GM12878 (cell line): ENCODE results near the gene PTPRN2. TPM values are rescaled to one million over a fixed set of nuclear protein-coding genes. Genes with fewer than 3 reads are reported as not detected.

ENCODE experiments used
- ATAC-seq: fragments of 200-7000 bp; cut with Tn5 transposase; 3 replicates; pipeline ENCODE4 v1.9.1; 2020; ENCODE audit warnings: mild to moderate bottlenecking, moderate library complexity
- BruUV-seq: library from RNA; stranded (reverse); fragments of 400-500 nt; replicated peaks from 2 replicates; lab custom pipeline; 2021; lab: Mats Ljungman, UMichigan
- CTCF ChIA-PET: fragments of 300-600 bp; sonication (Branson Sonifier 250); formaldehyde crosslinking; extraction: SDS; loops from one replicate; lab custom pipeline; 2021; ENCODE audit warnings: inconsistent platforms; lab: Yijun Ruan, JAX
- POLR2A ChIA-PET: fragments of 350-600 bp; formaldehyde crosslinking; extraction: SDS; loops from one replicate; lab custom pipeline; 2021; ENCODE audit warnings: inconsistent platforms; lab: Charles Lee
- RAD21 ChIA-PET: fragments of 300-600 bp; sonication (Branson Sonifier 250); formaldehyde crosslinking; loops from one replicate; lab custom pipeline; 2023; ENCODE audit warnings: antibody characterized with exemption; ENCODE audit not compliant: unreplicated experiment; lab: Charles Lee
- SMC1A ChIA-PET: fragments of 300-600 bp; sonication (Branson Sonifier 250); formaldehyde crosslinking; loops from one replicate; lab custom pipeline; 2023; ENCODE audit not compliant: unreplicated experiment, uncharacterized antibody; lab: Charles Lee
- DNase-seq: peaks from one replicate; pipeline ENCODE4 v3.0.0-alpha.2; 2011; ENCODE audit warnings: low read depth, low spot score
- FAIRE-seq: peaks from 3 replicates; lab custom pipeline; 2011; peaks lifted over from hg19 to GRCh38; lab: Jason Lieb, UNC
- H2AFZ ChIP-seq: 2 replicates; pipeline ENCODE4 v1.6.0; 2011; ENCODE audit warnings: low read depth, low read length, control low read depth; ENCODE audit not compliant: control insufficient read depth
- H3K27ac ChIP-seq: 2 replicates; pipeline ENCODE4 v1.5.1; 2011; ENCODE audit warnings: control low read depth; ENCODE audit not compliant: control insufficient read depth, insufficient read depth
- H3K27me3 ChIP-seq, 2 experiments: replicated peaks in 1 of 2; 2 replicates each; pipeline versions ENCODE4 v1.6.0 to v1.6.1; 2011; ENCODE audit warnings: low read length in 1 of 2; ENCODE audit not compliant: control insufficient read depth in 2 of 2, insufficient read depth in 2 of 2
- H3K36me3 ChIP-seq, 2 experiments: 2 replicates each; pipeline ENCODE4 v1.5.1; 2011; ENCODE audit warnings: low read length in 1 of 2; ENCODE audit not compliant: control insufficient read depth in 2 of 2, insufficient read depth in 2 of 2
- H3K4me1 ChIP-seq: 2 replicates; pipeline ENCODE4 v1.6.1; 2011; ENCODE audit warnings: mild to moderate bottlenecking, low read length, moderate library complexity, mixed read lengths; ENCODE audit not compliant: control insufficient read depth, insufficient read depth
- H3K4me2 ChIP-seq: 2 replicates; pipeline ENCODE4 v1.6.0; 2011; ENCODE audit warnings: control low read depth; ENCODE audit not compliant: control insufficient read depth, insufficient read depth
- H3K4me3 ChIP-seq: fragments of 200-600 bp; sonication (generic); 2 replicates; pipeline ENCODE4 v1.5.1; 2016
- H3K79me2 ChIP-seq: 2 replicates; pipeline ENCODE4 v1.6.0; 2011; ENCODE audit warnings: low read length; ENCODE audit not compliant: control insufficient read depth, insufficient read depth
- H3K9ac ChIP-seq: 2 replicates; pipeline ENCODE4 v1.8.0; 2011; ENCODE audit warnings: low read length, control low read depth, mixed read lengths; ENCODE audit not compliant: control insufficient read depth, insufficient read depth
- H3K9me3 ChIP-seq: replicated peaks from 3 replicates; pipeline ENCODE4 v1.5.1; 2011; ENCODE audit warnings: mild to moderate bottlenecking, low read length; ENCODE audit not compliant: control insufficient read depth, insufficient read depth
- H4K20me1 ChIP-seq: 2 replicates; pipeline ENCODE4 v1.6.0; 2011; ENCODE audit not compliant: control insufficient read depth, insufficient read depth
- BCL11A ChIP-seq: IDR thresholded peaks from 2 replicates; pipeline ENCODE4 v1.6.1; 2011; ENCODE audit warnings: low read depth, low read length
- CHD1 ChIP-seq: IDR thresholded peaks from 2 replicates; pipeline ENCODE4 v1.6.1; 2012; ENCODE audit warnings: low read depth, low read length, improper control_type of control experiment
- CREM ChIP-seq: IDR thresholded peaks from 2 replicates; pipeline ENCODE4 v1.6.1; 2014; ENCODE audit warnings: antibody characterized with exemption, low read depth
- ETV6 ChIP-seq, 2 experiments: fragments of 450-650 bp in 1 of 2; IDR thresholded peaks in 1 of 2; conservative IDR thresholded peaks in 1 of 2; 2 replicates each; pipeline ENCODE4 v1.6.1; 2014; ENCODE audit warnings: antibody characterized with exemption in 1 of 2, borderline replicate concordance in 1 of 2, low read depth in 1 of 2, mild to moderate bottlenecking in 1 of 2, moderate library complexity in 1 of 2
- JUND ChIP-seq: IDR thresholded peaks from 2 replicates; pipeline ENCODE4 v1.6.1; 2012; ENCODE audit warnings: low read depth, mild to moderate bottlenecking, low read length, improper control_type of control experiment, moderate library complexity
- NR2F1 ChIP-seq: fragments of 450-650 bp; conservative IDR thresholded peaks from 2 replicates; pipeline ENCODE4 v1.6.1; 2017; ENCODE audit warnings: mild to moderate bottlenecking
- POLR2AphosphoS2 ChIP-seq: IDR thresholded peaks from 2 replicates; pipeline ENCODE4 v1.6.1; 2011; ENCODE audit warnings: low read depth, mild to moderate bottlenecking, low read length, improper control_type of control experiment, moderate library complexity
- RFX5 ChIP-seq: IDR thresholded peaks from 2 replicates; pipeline ENCODE4 v1.6.1; 2011; ENCODE audit warnings: low read depth, low read length, improper control_type of control experiment
- SIN3A ChIP-seq: IDR thresholded peaks from 2 replicates; pipeline ENCODE4 v1.6.1; 2012; ENCODE audit warnings: low read depth, low read length, improper control_type of control experiment
- SMAD5 ChIP-seq: IDR thresholded peaks from 2 replicates; pipeline ENCODE4 v1.6.1; 2016; ENCODE audit warnings: antibody characterized with exemption, low read depth
- SPI1 ChIP-seq: IDR thresholded peaks from 2 replicates; pipeline ENCODE4 v1.6.1; 2011; ENCODE audit warnings: low read depth, mild to moderate bottlenecking, low read length, moderate library complexity, borderline replicate concordance; ENCODE audit not compliant: insufficient read depth
- SREBF2 ChIP-seq: IDR thresholded peaks from 2 replicates; pipeline ENCODE4 v1.6.1; 2012; ENCODE audit warnings: mild to moderate bottlenecking, low read length
- STAT3 ChIP-seq: IDR thresholded peaks from 2 replicates; pipeline ENCODE4 v1.6.1; 2011; ENCODE audit warnings: low read depth, low read length, improper control_type of control experiment
- SUPT20H ChIP-seq: IDR thresholded peaks from 2 replicates; pipeline ENCODE4 v1.6.1; 2011; ENCODE audit warnings: low read depth, mild to moderate bottlenecking, low read length, moderate library complexity, borderline replicate concordance; ENCODE audit not compliant: control insufficient read depth
- TBL1XR1 ChIP-seq: IDR thresholded peaks from 2 replicates; pipeline ENCODE4 v1.6.1; 2012; ENCODE audit warnings: low read depth, low read length, improper control_type of control experiment
- TCF12 ChIP-seq: IDR thresholded peaks from 2 replicates; pipeline ENCODE4 v1.6.1; 2011; ENCODE audit warnings: low read depth, mild to moderate bottlenecking, low read length
- ZNF24 ChIP-seq: fragments of 450-650 bp; IDR thresholded peaks from 2 replicates; pipeline ENCODE4 v1.6.1; 2017; ENCODE audit warnings: antibody characterized with exemption, mild to moderate bottlenecking
- WGBS: methylation state at CpG from one replicate; pipeline ENCODE4 v1.1.6; 2016; ENCODE audit warnings: low lambda C conversion rate; ENCODE audit not compliant: insufficient replicate concordance, insufficient coverage; ENCODE audit errors: missing lambda C conversion rate; 5-methylcytosine and 5-hydroxymethylcytosine counted together
- in situ Hi-C: fragments of 300-500 bp; cut with MboI; formaldehyde crosslinking; loops from 9 replicates; pipeline ENCODE4 v1.14.3; 2018; ENCODE audit warnings: mixed read lengths
- intact Hi-C: fragments of 100-400 bp; cut with micrococcal nuclease; formaldehyde crosslinking; loops from one replicate; pipeline ENCODE4 v1.14.2; 2022; ENCODE audit not compliant: unreplicated experiment
- polyA plus RNA-seq, 11 experiments: library from polyadenylated mRNA; depleted of rRNA in 4 of 11; unstranded in 6 of 11; stranded (reverse) in 5 of 11; fragments of >200 nt; fragmentation: Nextera tagmentation in 4 of 11; fragmentation: Illumina TruSeq in 1 of 11; extraction: Ambion mirVana in 4 of 11; extraction: Trizol in 1 of 11; gene quantifications; 1 replicate in 1 of 11; 2 replicates in 10 of 11; pipeline versions ENCODE4 v1.2.1 to v1.2.3, GENCODE V29; 2011 to 2016; ENCODE audit warnings: inconsistent platforms in 2 of 11, missing spikeins in 2 of 11, low read depth in 1 of 11
- total RNA-seq, 4 experiments: library from RNA; depleted of rRNA in 3 of 4; stranded (reverse); fragments of >200 nt in 3 of 4; fragmentation: Illumina TruSeq in 1 of 4; extraction: Trizol in 1 of 4; gene quantifications; 2 replicates each; pipeline versions ENCODE4 v1.2.1 to v1.2.3, GENCODE V29; 2013 to 2021
- TF ChIP-seq, protein P1 (sequence below): fragments of 150-350 bp; IDR thresholded peaks from 2 replicates; pipeline ENCODE4 v1.6.1; 2014; ENCODE audit warnings: mild to moderate bottlenecking, low read depth, low read length
- TF ChIP-seq, protein P2 (sequence below): IDR thresholded peaks from 2 replicates; pipeline ENCODE4 v1.6.1; 2012; ENCODE audit warnings: low read depth, low read length, improper control_type of control experiment
- TF ChIP-seq, protein P3 (sequence below): fragments of 450-650 bp; IDR thresholded peaks from 2 replicates; pipeline ENCODE4 v1.6.1; 2017; ENCODE audit warnings: low read depth, mild to moderate bottlenecking, moderate library complexity

Gene PTPRN2
- total and polyA plus RNA-seq, 10 of the 15 experiments (the other 5 are each of a cell fraction or from before 2014, with no cell fraction given) = 5.4 TPM; not detected in 9

DNA sequence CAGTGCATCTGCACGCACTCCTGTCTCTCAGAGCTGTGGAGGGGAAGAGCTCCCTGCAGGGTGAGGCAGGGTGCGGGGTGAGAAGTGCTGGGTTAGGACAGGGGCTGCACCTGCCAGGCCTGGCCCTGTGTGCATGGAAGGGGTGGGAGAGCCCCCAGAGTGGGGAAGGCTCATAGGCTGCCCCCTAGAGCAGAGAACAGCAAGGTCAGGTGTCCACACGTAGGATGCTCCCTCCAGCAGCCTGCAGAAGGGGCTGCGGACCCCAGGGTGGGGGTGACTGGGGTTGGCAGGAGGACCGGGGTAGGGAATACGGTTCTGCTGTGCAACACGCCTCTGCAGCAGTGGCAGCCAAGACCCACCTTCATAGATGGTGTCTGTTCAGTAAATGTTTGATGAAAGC, 208.6 kb downstream of the PTPRN2 start (continued):
- TF ChIP-seq CHD1 (no peak), JUND (no peak), ZNF24 (no peak), POLR2AphosphoS2 (no peak), SIN3A (no peak), SUPT20H (no peak), TCF12 (no peak)
- TF ChIP-seq, protein P1, sequence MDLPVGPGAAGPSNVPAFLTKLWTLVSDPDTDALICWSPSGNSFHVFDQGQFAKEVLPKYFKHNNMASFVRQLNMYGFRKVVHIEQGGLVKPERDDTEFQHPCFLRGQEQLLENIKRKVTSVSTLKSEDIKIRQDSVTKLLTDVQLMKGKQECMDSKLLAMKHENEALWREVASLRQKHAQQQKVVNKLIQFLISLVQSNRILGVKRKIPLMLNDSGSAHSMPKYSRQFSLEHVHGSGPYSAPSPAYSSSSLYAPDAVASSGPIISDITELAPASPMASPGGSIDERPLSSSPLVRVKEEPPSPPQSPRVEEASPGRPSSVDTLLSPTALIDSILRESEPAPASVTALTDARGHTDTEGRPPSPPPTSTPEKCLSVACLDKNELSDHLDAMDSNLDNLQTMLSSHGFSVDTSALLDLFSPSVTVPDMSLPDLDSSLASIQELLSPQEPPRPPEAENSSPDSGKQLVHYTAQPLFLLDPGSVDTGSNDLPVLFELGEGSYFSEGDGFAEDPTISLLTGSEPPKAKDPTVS = no peak
- TF ChIP-seq, protein P2, sequence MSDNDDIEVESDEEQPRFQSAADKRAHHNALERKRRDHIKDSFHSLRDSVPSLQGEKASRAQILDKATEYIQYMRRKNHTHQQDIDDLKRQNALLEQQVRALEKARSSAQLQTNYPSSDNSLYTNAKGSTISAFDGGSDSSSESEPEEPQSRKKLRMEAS = no peak
- TF ChIP-seq, all 136 proteins: peak for 0

DNA sequence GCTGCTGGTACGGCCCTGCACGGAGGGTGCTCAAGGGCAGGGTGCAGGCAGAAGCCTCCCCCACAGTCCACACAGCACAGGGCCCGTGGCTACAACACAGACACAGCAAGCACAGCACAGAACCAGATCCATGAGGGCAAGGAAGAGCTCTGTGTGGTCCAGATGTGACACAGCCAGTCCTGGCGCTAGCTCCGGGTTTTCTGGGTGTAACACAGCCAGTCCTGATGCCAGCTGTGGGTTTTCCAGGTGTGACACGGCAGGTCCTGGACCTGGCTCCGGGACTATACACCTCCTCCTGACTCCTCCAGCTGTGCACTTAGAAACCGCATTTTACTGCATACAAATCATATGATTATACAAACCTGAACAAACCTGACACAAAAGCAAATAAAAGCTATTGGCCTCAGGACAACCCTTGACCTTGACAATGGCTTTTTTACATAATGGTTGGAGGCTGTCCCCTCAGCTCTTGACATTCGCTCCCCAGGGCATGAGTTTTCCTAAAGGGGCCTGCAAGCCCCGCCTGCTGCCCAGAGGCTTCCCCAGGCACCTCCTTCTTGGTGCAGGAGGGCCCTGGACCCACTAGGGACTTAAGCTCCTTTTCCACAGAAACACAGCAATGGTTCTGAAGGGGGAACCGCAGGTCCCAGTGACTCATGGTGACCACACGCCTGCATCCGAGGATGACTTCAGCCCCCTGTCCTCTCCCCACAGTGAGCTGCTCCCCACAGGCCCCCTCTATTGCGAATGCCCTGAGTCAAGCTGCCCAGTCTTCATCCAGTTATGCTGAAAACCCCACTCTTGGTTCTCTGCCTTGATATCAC, 209.6 kb downstream of the PTPRN2 start:
- no TSS peak for BruUV-seq
- no peak overlapping the region for H2AFZ ChIP-seq
- CTCF ChIA-PET = no interaction called here
- WGBS = 31% methylated on average over 14 of the region's 14 CpGs
- ATAC-seq (no peak), DNase-seq (no peak), FAIRE-seq (no peak)
- intact Hi-C loops = no loop called here
- no peak overlapping the region for H3K9ac ChIP-seq
- SMC1A ChIA-PET = no interaction called here
- RAD21 ChIA-PET = no interaction called here
- H3K27ac ChIP-seq = no peak overlapping the region
- H3K36me3 ChIP-seq = no peaks in the 10 kb centered on the region
- H3K27me3 ChIP-seq = no peaks in the 10 kb centered on the region
- H3K4me2 ChIP-seq = no peak overlapping the region
- H3K4me3 ChIP-seq = no peak overlapping the region
- no peaks in the 10 kb centered on the region for H3K4me1 ChIP-seq
- POLR2A ChIA-PET = no interaction called here
- no peaks in the 10 kb centered on the region; the same call in 2 of the 3 replicates for H3K9me3 ChIP-seq
- no peaks in the 10 kb centered on the region for H4K20me1 ChIP-seq
- in situ Hi-C loops = no loop called here
- H3K79me2 ChIP-seq = no peaks in the 10 kb centered on the region
- TF ChIP-seq SREBF2 = no peak
- no peak for TF ChIP-seq TCF12
- no peak for TF ChIP-seq SPI1
- TF ChIP-seq CREM = no peak
- TF ChIP-seq TBL1XR1 = no peak
- TF ChIP-seq SMAD5 = no peak
- TF ChIP-seq RFX5 = no peak
- TF ChIP-seq BCL11A = no peak
- no peak for TF ChIP-seq STAT3
- no peak for TF ChIP-seq NR2F1
- TF ChIP-seq ETV6 (conservative IDR thresholded peaks at IDR 0.05 in 1 of 2, IDR thresholded peaks at IDR 0.05 in 1 of 2; ENCODE audit: borderline replicate concordance in 1 of 2, low read depth in 1 of 2) = no peak
- TF ChIP-seq, protein P3, sequence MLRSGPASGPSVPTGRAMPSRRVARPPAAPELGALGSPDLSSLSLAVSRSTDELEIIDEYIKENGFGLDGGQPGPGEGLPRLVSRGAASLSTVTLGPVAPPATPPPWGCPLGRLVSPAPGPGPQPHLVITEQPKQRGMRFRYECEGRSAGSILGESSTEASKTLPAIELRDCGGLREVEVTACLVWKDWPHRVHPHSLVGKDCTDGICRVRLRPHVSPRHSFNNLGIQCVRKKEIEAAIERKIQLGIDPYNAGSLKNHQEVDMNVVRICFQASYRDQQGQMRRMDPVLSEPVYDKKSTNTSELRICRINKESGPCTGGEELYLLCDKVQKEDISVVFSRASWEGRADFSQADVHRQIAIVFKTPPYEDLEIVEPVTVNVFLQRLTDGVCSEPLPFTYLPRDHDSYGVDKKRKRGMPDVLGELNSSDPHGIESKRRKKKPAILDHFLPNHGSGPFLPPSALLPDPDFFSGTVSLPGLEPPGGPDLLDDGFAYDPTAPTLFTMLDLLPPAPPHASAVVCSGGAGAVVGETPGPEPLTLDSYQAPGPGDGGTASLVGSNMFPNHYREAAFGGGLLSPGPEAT = no peak
